Ureter (tissue), 1 donor: ENCODE measurements around the gene DPM2. TPM values are rescaled to one million over a fixed set of nuclear protein-coding genes. Genes with fewer than 3 reads are reported as not detected.

Experiments
- DNase-seq: peaks from one replicate; pipeline ENCODE4 v3.0.0-alpha.2; 2020; ENCODE audit warnings: low spot score
- total RNA-seq: library from RNA; stranded (reverse); gene quantifications from one replicate; pipeline ENCODE4 v1.2.4, GENCODE V29; 2023
- donor health status: DM: yes; HTN: yes; CAD: no.

The DPM2 gene
- total RNA-seq, 1 donor from 2014 or later: 41.1 TPM

GRCh38 chr9:127919253-127919815 lies 18.3 kb downstream of the DPM2 start:
- DNase-seq: peak; percentile 89

GRCh38 chr9:127918183-127919107 lies 19.2 kb downstream of the DPM2 start:
- DNase-seq: no peak

- DNase-seq: no peak
Observed at GRCh38 chr9:127917603-127918002, 20.1 kb downstream of the DPM2 start.

- peak; percentile 95 for DNase-seq
Observed at GRCh38 chr9:127916720-127917581, 20.7 kb downstream of the DPM2 start, which contains the start of gene ST6GALNAC4. Gene ST6GALNAC4, minus strand, starts transcription at chr9:127917041. Its CDS starts 622 bp downstream, at chr9:127916419.

- no peak for DNase-seq
Observed at GRCh38 chr9:127915801-127916719, 21.6 kb downstream of the DPM2 start.

GRCh38 chr9:127915325-127915752 lies 22.3 kb downstream of the DPM2 start:
- no peak for DNase-seq

- no peak for DNase-seq
Observed at GRCh38 chr9:127913682-127914081, 24.0 kb downstream of the DPM2 start.

GRCh38 chr9:127912882-127913281 lies 24.8 kb downstream of the DPM2 start:
- no peak for DNase-seq

- no peak for DNase-seq
Observed at GRCh38 chr9:127912296-127912695, 25.4 kb downstream of the DPM2 start.

- no peak for DNase-seq
Observed at GRCh38 chr9:127910613-127911205, 26.9 kb downstream of the DPM2 start.

- no peak for DNase-seq
Observed at GRCh38 chr9:127909839-127910273, 27.8 kb downstream of the DPM2 start.

GRCh38 chr9:127908660-127908926 lies 29.1 kb downstream of the DPM2 start:
- DNase-seq: no peak

- DNase-seq: no peak
Observed at GRCh38 chr9:127907867-127908659, 29.6 kb downstream of the DPM2 start.

GRCh38 chr9:127905788-127906191 lies 31.9 kb downstream of the DPM2 start:
- no peak for DNase-seq

- DNase-seq: no peak
Observed at GRCh38 chr9:127905004-127905728, 32.5 kb downstream of the DPM2 start.

GRCh38 chr9:127904561-127905003 lies 33.1 kb downstream of the DPM2 start:
- DNase-seq: peak; percentile 88

GRCh38 chr9:127903557-127904475 lies 33.8 kb downstream of the DPM2 start:
- peak; percentile 83 for DNase-seq
